Nephron (organoid): Measurements from ENCODE around the gene MICU2.

Experiments
- H3K27ac Mint-ChIP-seq, 3 experiments: 2 replicates each; pipeline ENCODE4 v1.8.0; 2020; ENCODE audit warnings: mixed read lengths in 3 of 3, mild to moderate bottlenecking in 2 of 3, moderate library complexity in 1 of 3
- H3K27me3 Mint-ChIP-seq: 2 replicates; pipeline ENCODE4 v1.8.0; 2021; ENCODE audit warnings: low read depth, mild to moderate bottlenecking, moderate library complexity, mixed read lengths
- H3K36me3 Mint-ChIP-seq: 2 replicates; pipeline ENCODE4 v1.8.0; 2020; ENCODE audit warnings: low read depth, mixed read lengths
- H3K4me1 Mint-ChIP-seq: 2 replicates; pipeline ENCODE4 v1.8.0; 2020; ENCODE audit warnings: mixed read lengths
- H3K4me3 Mint-ChIP-seq, 3 experiments: 2 replicates each; pipeline ENCODE4 v1.8.0; 2020; ENCODE audit warnings: mild to moderate bottlenecking in 3 of 3, mixed read lengths in 3 of 3, moderate library complexity in 2 of 3
- H3K9me3 Mint-ChIP-seq: 2 replicates; pipeline ENCODE4 v1.8.0; 2020; ENCODE audit warnings: mixed read lengths
- CTCF ChIP-seq, 3 experiments: fragments of 200-600 bp; sonication (generic); IDR thresholded peaks; one replicate each; pipeline ENCODE4 v1.5.0; 2021; ENCODE audit warnings: antibody characterized with exemption in 3 of 3; ENCODE audit not compliant: unreplicated experiment in 3 of 3

Gene MICU2

GRCh38 chr13:21486322-21486721 is 117.6 kb downstream of the MICU2 start:
- no peak overlapping the region for H3K4me3 Mint-ChIP-seq
- H3K27me3 Mint-ChIP-seq = no peaks in the 10 kb centered on the region
- peaks cover 41% of the 10 kb centered on the region for H3K9me3 Mint-ChIP-seq
- no peaks in the 10 kb centered on the region for H3K4me1 Mint-ChIP-seq
- H3K36me3 Mint-ChIP-seq = peaks cover 53% of the 10 kb centered on the region
- H3K27ac Mint-ChIP-seq = no peak overlapping the region
- no peak for TF ChIP-seq CTCF (IDR thresholded peaks at IDR 0.05; ENCODE audit: unreplicated experiment in 3 of 3)

GRCh38 chr13:21483748-21484147 is 120.2 kb downstream of the MICU2 start:
- H3K36me3 Mint-ChIP-seq = peaks cover 30% of the 10 kb centered on the region
- no peak for TF ChIP-seq CTCF (IDR thresholded peaks at IDR 0.05; ENCODE audit: unreplicated experiment in 3 of 3)
- peaks cover 28% of the 10 kb centered on the region for H3K9me3 Mint-ChIP-seq
- no peak overlapping the region for H3K4me3 Mint-ChIP-seq
- H3K27ac Mint-ChIP-seq = no peak overlapping the region
- H3K4me1 Mint-ChIP-seq = no peaks in the 10 kb centered on the region
- no peaks in the 10 kb centered on the region for H3K27me3 Mint-ChIP-seq

GRCh38 chr13:21481359-21481758 is 122.6 kb downstream of the MICU2 start:
- peaks cover 9% of the 10 kb centered on the region for H3K36me3 Mint-ChIP-seq
- H3K9me3 Mint-ChIP-seq = peaks cover 8% of the 10 kb centered on the region
- peaks cover 6% of the 10 kb centered on the region for H3K4me1 Mint-ChIP-seq
- H3K27me3 Mint-ChIP-seq = no peaks in the 10 kb centered on the region
- no peak for TF ChIP-seq CTCF (IDR thresholded peaks at IDR 0.05; ENCODE audit: unreplicated experiment in 3 of 3)
- no peak overlapping the region for H3K4me3 Mint-ChIP-seq
- H3K27ac Mint-ChIP-seq = no peak overlapping the region

- Mint-ChIP-seq H3K4me3 (peak overlapping the region; percentile 6 to 40 (median 16)), H3K27me3 (no peaks in the 10 kb centered on the region), H3K27ac (no peak overlapping the region), H3K36me3 (peaks cover 2% of the 10 kb centered on the region), H3K4me1 (peaks cover 6% of the 10 kb centered on the region), H3K9me3 (peaks cover 2% of the 10 kb centered on the region)
- peak; percentile 71 to 76 (median 73) for TF ChIP-seq CTCF (IDR thresholded peaks at IDR 0.05; ENCODE audit: unreplicated experiment in 3 of 3)
Observed at GRCh38 chr13:21478881-21479808, 124.8 kb downstream of the MICU2 start.

GRCh38 chr13:21476893-21477472 is 127.0 kb downstream of the MICU2 start:
- H3K36me3 Mint-ChIP-seq = no peaks in the 10 kb centered on the region
- no peaks in the 10 kb centered on the region for H3K9me3 Mint-ChIP-seq
- H3K4me1 Mint-ChIP-seq = peaks cover 6% of the 10 kb centered on the region
- no peaks in the 10 kb centered on the region for H3K27me3 Mint-ChIP-seq
- TF ChIP-seq CTCF (IDR thresholded peaks at IDR 0.05; ENCODE audit: unreplicated experiment in 3 of 3) = peak; percentile 89 to 92 (median 91)
- peak overlapping the region; percentile 70 to 74 (median 73) for H3K4me3 Mint-ChIP-seq
- H3K27ac Mint-ChIP-seq = peak overlapping the region in 1 of 3 experiments; percentile 31
